ENCODE measurements around the gene P2RY13.

P2RY13 gene

DNA sequence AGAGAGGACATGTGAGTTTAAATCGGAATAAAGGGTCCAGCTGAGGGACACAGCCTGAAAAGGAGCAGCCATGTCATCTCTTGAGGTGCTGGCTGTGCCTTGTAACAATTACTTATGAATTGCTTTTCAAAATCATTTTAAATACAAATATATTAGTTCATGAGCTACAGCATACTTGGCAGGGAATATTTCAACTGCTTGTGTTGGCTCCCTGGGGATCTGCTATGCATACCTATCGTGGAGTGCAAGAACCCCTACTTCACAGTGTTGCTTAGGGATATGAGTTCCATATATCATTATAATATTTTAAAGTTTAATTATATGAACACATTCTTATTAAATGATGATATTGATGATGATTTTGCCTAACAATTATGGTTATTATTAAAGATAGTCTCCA lies 31.9 kb downstream of the P2RY13 start:
- DNase-seq (ENCODE audit: low read depth in 1 of 2, low spot score in 1 of 2), result no peak

DNA sequence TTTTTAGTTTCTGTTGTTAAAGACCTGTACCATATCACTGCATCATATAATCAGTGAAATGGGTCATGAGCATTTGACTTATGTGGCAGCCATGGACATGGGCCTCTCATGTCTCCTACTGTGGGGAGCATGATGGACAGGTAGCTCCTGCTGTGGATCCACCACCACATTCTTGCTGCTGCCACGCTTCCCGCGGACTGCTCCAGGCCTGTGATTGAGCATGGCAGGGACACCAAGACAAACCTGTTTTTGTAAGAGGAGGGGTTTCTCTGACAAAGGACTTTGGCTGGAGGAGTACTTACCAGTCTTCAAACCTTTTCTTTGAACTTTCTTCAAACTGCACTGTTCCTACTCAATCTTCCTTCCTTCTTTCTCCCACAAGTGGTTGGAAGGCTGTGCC lies 33.1 kb downstream of the P2RY13 start:
- no peak for DNase-seq (ENCODE audit: low read depth in 1 of 2, low spot score in 1 of 2)

DNA sequence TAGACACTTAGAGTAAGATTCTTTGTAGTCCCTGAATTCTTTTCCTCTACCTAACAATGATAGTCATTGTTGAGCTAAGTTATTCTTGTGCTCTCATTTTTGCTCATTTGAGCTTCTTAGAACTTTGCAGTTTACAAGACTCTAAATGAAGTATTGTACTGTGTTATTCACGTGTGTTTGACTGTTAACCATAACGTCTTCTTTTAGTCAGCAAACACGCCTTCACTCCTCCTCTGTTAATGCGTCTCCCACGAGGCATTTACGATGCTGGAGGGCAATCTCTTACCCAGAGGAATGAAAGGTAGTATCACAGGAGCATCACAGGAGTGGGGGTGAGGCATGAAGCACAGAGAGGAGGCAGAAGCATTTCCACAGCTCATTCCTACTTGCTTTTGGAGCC lies 36.2 kb downstream of the P2RY13 start:
- DNase-seq (ENCODE audit: low read depth in 1 of 2, low spot score in 1 of 2), result no peak

DNA sequence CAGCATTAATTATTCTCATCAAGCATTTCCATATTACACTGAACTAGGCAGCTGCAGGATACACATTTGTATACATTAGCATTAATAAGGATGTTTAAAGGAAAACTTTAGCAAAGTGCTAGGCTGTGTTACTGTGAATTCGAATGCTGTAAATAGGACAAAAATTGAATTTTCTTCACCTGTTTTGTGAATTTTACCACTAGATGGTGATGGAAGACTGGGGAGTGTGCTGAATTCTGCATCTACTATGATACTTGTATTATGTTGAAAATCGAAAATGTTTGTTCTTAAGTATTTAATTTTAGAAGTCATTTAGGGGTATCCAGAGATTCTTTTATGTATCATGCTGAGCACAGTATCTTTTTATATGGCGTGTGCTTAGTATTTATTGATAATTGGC lies 38.7 kb downstream of the P2RY13 start:
- DNase-seq (ENCODE audit: low read depth in 1 of 2, low spot score in 1 of 2), result no peak

DNA sequence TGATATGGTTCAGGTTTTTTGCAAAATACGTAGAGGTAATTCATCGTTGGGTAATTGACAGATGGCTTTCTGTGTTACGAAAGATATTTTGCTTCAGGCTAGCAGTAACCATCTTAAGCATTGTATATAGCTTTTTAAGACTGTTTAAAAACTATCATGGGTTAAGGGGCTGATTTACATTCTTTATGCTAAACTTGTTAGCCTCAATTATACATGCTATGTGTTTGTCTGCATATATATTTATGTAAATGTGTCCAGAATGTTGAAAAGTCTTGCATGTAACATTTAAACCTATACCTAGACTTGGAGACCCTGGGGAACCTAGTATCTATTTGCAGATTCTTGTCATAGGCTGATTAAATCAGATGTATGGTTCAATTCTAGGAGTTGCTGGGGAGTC lies 39.9 kb downstream of the P2RY13 start:
- no peak for DNase-seq (ENCODE audit: low read depth in 1 of 2, low spot score in 1 of 2)

DNA sequence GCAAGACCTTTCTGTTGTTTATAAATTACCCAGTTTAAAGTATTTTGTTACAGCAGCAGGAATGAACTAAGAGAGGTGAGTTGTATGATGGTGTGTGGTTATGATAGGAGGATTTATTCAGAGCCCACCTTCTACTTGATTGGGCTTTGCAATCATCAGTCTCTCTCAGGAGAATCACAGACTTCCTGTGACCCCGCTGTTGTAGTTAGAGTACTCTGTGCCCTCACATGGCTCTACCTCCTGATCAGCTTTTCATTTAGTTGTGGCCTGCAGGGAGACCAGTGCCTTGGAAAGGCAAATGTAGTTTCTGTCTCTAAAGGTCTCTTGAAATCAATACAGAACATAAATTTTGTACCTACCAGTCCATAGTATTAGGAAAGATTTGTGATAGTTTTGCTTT lies 43.4 kb downstream of the P2RY13 start:
- no peak for DNase-seq (ENCODE audit: low read depth in 1 of 2, low spot score in 1 of 2)

DNA sequence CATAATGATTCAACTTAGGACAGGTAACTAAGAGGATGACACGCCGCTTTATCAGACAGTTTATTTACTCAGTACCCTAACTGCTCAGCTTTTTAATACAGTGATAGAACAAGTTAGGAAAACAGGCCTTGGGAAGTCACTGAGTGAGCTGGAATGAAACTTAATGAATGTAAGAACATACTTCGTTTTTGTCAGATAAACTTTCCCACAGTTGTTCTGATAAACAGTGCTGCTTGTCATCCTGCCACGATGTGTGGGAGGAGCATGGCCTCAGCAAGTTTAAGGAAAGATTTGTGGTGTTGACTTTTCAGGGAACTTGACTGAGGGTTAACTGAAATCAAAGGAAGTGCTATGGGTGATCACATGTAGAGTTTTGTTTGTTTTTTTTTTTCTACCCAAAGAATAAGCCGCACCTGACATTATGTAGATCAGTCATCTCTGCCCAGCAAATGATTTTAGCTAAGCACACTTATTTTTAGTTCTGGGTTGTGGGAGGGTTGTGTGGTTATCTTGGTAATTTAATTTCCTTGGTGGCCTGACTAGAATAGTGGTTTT lies 45.4 kb downstream of the P2RY13 start:
- no peak for DNase-seq (ENCODE audit: low read depth in 1 of 2, low spot score in 1 of 2)

DNA sequence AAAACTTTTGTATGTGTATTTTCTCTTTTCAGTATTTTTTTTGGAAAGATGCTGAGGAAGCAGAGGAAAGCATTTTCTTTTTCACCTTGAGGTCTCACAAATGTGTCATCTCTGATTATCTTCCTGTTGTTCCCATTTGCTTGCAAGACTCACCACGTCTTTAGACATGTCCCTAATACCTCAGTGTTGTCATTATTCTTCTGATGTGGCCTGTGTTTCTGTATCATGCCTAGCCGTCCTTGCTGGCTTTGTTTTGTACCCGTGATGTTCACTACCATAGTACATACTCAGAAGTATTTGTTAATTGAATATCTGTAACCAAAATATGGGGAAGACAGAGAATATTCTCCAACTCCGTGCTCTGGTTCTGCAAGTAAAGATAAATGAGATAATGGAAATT lies 46.0 kb downstream of the P2RY13 start:
- DNase-seq (ENCODE audit: low read depth in 1 of 2, low spot score in 1 of 2), result no peak

DNA sequence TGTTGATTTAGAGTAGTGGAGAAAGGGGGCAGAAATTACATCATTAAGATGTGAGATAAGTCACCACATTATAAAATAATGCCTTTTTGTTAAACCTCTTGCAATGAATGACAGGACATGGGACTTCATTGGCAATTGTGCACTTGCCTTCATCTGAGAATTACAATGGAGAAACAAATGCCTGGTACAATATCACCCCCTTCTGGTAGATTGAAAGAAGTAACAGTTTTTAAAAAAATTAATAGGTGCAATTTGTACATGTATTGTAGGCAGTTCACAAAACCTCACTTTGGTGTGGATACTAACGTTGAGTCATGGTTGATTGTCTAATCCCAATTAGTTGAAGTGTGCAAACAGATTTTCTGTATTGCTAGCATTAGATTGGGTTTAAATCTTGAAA lies 46.4 kb downstream of the P2RY13 start:
- DNase-seq (ENCODE audit: low read depth in 1 of 2, low spot score in 1 of 2), result no peak

DNA sequence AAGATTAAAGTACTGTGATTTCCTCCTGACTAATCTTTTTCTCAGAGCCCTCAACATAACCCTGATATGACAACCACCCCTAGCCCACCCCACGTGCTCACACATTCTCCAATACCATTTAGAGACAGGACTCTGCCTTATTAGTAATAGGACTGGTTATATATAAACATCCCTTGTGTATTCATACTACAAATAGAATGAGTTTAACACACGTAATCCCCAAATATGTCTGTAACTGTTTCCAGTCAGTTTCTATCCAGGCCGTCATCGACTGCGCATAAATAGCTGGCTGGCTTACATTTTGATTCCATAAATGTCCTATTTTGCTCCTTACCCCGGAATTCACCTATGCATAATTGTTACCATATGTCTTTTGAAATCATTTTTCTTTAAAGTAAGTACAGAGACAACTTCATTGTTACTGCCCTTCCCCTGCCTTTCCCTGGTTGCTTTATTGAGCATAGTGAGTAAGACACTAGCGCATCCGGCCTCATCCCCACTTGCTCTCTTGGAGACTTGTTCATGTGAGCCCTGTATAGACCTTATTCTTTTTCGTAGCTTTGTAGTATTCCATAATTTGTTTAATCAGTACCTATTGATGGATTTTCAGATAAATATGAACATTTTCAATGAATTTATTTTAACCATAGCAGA lies 47.6 kb downstream of the P2RY13 start:
- DNase-seq (ENCODE audit: low read depth in 1 of 2, low spot score in 1 of 2), result no peak

DNA sequence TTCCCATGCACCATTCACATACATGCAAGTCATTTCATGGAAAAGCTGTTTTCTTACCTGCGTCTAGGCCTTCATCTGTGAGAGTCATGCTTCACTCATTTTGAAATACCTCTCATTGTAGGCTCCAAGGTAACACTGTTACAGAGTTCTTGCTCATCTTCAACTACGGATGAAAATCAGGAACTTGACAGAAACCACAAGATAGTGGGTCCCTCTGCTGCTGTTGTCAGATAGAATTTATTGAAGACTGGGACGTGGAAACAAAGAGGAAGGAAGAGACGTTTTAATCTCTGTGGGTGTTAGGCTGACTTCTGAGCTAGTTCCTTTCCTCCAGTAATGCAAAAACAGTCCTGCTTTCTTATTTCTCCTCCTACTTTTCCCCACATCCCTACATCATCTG lies 51.1 kb downstream of the P2RY13 start, which contains the start of gene P2RY14:
Gene P2RY14 (minus strand): TSS at position 313 of the 400 bp plus-strand sequence. CDS start 64,226 bp downstream, outside the sequence.
- DNase-seq (ENCODE audit: low read depth in 1 of 2, low spot score in 1 of 2), result no peak

DNA sequence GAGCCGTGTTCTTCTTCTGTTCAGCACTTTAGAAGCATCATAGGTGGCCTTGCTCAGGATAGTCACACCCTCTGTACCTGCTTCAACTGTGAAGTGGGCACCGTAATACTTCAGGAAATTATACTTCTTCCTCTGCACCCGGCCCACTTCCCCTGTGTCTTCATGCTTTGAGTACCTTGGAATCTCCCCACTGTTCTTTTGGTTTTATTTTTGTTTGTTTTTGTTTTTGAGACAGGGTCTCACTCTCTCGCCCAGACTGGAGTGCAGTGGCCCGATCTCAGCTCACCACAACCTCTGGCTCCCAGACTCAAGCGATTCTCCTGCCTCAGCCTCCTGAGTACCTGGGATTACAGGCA lies 52.7 kb downstream of the P2RY13 start:
- no peak for DNase-seq (ENCODE audit: low read depth in 1 of 2, low spot score in 1 of 2)
